Fibroblast of skin of right quadriceps (primary cell): ENCODE results near the gene DNMT3B.
A peak's percentile ranks its signal among the peaks of the same experiment; 100 is the strongest.
"Not testable (repeated sequence)": the region's sequence is repeated elsewhere in the genome, so short reads cannot be mapped to it uniquely, and the experiment has no call there.

Experiments
- DNase-seq: peaks from one replicate; pipeline ENCODE4 v3.0.0-alpha.2; 2013

DNMT3B gene

DNA sequence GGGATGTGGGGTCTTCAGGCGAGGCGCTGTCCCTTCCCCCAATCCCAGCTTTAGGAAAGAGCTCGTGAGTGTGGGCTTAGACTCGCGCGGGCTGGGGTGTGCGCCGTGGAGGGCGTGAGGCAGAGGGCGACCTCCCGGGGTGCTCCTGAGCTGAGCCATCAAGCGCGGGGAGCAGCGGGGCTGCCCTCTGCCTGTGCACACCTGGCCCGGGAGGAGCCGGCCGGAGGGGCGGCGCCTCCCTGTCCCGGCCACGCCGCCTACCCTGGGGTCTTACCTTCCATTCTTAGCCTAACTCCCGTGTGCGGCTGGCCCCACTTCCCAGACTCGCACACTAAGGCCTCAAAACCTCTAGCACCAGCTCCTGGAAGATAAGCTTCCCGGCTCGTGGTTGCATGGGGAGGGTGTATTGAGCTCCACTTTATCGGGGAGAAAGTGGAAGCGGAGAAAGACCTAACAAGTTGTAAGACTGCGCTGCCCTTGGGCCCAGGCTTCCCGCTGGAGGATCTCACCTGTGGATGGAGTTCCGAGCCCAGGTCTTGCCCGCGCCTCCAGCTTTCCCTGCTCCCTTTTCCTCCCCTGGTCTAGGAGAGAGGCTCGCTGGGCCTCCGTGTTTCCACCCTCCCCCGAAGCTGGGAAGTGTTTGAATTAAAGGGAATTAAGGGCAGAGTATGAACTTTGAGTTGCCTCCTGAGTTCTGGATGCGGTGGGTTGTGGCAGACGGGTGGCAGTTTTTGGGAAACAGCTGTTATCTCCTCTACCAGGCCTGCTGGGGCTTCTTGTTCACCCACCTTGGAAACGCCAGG is 1.2 kb downstream of the DNMT3B start:
- DNase-seq: no peak

DNA sequence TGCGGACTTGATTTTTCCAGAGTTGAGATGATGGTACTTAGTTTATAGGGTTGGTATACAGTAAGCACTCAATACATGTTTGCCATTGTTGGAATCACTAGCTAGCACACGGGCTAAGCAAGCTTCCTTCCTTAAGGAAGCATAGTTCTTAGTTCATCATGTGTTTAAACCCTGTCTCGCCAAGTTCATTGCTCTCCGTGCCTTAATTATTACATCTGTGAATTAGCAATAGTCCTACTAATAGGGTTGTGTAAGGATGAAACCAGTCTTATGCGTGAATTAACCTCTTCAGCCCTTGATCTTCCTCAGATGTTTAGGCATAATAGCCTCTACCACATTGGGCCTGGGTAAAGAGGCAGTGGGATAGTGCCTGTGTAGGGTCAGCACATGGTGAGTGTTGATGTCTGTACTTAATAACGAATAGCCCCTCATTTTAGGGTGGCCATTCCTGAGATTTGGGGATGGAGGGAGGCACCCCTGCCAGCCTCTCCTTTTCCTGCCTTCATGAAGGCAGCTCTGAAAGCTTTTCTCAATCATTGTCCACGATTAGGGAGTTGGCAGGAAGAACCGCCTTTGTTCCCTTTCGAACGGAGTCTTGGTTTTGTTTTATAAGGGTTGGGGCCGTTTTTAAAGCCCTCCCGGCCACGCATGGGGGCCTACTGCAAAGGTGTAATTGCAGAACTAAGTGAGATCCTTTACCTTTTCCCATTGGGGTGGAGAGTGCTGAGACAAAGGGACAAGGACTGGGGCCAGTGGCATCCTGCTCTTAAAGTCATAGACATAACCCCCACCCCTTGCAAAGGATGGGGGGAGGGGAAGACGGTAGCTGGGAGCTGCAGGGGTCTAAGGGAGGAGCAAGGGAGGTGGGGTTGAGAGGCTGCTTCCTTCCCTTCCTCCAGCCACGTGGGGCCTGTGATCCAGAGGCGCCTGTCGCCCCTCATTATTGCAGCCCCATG is 2.1 kb downstream of the DNMT3B start:
- no peak for DNase-seq

DNA sequence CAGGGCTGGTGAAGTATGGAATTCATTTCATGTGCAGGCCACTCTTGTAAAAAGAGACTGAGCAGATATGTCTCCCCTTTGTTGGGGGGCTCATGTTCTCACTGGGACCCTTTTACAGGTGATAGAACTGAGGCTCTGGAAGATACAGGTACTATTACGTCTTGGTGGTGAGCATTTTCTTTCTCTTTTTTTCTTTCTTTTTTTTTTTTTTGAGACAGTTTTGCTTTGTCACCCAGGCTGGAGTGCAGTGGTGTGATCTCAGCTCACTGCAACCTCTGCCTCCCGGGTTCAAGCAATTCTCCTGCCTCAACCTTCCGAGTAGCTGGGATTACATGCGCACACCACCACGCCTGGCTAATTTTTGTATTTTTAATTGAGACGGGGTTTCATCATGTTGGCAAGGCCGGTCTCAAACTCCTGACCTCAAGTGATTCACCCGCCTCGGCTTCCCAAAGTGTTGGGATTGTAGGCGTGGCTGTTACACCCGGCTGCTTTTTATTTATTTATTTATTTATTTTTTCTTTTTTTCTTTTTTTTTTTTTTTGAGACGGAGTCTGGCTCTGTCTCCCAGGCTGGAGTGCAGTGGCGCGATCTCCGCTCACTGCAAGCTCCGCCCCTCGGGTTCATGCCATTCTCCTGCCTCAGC is 3.2 kb downstream of the DNMT3B start:
- not testable (repeated sequence) for DNase-seq

DNA sequence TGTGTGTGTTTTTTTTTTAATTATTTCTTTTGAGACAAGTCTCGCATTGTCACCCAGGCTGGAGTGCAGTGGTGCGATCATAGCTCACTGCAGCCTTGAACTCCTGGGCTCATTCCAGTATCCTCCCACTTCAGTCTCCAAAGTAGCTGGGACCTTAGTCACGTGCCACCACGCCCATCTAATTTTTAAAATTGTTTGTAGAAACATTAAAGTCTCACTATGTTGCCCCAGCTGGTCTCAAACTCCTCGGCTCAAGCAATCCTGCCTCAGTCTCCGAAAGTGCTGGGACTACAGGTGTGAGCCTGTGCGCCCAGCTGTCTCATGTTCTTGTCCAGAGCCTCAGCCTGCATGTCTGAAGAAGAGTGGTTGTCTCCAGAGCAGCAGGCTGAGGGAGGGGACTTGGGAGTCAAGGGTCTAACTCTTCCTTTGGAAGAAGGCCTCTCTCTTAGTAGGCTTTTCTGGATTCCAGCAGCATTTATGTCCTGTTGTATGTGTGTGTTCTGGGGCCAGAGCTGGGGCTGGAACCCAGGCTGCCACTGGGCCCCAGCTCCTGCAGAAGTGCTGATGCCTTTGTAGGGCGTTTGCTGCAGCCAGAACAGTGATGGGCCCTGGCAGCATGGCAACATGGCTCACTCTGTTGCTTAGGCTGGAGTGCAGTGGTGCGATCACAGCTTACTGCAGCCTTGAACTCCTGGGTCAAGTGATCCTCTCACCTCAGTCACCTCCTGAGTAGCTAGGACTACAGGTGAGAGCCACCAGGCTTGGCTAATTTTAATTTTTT is 5.4 kb downstream of the DNMT3B start:
- DNase-seq: no peak

DNA sequence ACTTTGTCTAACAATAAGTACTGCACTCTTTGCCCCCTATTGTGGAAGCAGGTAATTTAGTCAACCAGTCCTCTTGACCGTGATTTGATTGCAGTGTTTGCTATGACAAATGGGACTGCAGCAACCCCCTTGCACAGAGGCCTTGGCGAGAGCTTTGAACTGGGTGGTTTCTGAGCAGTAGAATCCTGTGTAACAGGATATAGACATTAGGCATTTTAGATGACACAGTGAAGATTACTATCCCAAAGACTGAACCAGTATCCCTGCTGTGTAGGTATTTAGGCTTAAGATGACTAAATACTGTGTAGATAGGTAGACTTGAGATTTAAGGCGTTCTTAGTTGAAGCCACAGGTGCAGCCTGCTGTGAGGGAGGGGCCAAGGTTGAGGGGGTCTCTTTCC is 9.9 kb downstream of the DNMT3B start:
- DNase-seq: no peak

DNA sequence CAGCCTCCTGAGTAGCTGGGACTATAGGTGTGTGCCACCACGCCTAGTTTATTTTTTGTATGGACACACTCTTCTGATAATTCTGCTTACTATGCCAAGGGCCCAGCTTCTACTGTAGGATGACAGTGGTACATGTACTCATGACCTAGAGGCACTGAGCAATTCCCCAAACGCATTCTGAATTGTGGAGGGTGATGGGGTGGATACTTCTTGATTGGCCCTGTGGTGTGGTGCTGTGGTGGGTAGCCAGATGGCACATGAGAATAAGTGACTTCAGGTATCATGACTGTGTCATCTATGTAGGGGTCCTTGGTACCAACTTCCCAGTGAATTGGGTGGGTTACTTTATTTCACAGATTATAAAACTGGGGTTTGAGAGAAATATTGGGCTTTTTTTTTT is 11.0 kb downstream of the DNMT3B start:
- DNase-seq: no peak

DNA sequence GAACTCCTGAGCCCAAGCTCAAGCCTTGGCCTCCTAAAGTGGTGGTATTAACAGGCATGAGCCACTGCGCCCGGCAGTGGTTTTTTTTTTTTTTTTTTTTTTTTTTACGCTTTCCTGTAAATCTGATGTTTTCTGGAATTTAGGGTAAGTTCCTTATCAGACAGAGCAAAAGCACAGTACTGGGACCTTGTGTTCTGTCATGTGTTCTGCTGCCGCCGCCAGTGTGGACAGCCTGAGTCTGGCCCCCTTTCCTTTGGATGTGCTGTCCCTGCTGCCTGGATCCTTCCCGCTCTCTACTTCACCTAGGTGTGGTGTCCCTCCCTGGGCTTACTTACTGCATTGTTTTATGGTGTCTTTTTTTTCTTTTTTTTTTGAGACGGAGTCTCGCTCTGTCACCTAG is 11.7 kb downstream of the DNMT3B start:
- no peak for DNase-seq

DNA sequence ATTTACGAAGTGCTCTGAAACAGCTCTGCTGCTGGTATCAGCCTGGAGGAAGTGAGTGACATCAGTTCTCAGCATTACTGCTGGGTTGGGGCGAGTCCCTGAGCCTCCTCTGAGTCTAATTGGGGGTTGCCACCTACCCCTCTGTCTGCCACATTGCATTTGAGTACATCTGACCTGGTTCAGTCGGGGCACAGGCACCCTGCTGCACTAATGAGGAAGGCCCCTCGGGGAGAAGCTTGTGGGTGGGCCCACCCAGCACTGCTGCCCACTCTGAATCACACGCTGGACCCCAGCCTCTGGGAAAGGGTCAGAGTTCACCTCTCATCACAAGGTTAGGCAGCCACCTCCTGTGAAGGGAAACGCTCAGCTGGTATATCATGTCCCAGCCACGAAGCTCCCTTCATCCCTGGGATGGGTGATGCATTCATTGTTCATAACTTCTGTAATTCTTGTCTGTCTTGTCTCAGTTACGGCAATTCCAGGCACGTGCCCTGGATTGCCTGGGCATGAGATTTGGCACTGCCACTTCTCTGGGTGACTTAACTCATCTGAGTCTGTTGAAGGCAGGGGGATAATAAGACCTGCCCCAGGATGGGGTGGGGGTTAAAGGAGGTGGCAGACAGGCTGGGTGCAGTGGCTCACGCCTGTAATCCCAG is 13.3 kb downstream of the DNMT3B start:
- no peak for DNase-seq

DNA sequence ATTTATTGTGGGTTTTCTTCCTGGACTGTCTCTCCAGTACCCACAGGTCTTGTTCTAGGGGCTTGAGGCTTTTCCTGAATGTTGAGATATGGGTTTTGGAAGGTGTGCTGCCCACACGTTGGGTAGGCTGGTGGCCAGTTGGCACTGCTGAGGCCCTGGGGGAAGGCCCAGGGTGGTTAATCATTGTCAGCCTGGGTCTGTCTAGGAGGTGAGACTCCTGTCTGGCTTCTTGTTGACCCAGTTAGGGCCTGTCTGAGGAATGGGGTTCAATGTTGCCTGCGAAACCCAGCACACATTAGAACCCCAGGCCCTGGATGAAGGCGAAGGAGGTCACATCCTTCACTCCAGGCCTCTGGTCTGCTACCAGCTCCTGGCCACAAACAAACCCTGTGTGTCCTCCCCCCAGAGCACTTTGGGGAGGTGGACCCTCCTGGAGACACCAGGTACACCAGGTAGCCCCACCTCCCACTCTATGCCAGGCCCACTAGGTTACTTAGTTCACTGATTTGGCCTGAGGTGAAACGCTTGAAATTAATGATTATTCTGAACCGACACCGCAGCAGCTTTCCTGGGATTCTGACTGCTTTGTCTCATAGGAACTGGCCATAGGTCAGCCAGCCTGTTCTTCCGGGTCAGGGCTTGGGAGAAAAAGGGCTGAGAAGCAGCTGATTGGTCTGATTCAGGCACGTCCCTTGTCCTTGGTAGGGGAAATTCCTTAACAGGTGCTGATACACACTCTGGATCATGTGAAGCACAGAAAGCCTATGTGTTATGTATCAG is 15.2 kb downstream of the DNMT3B start:
- no peak for DNase-seq

DNA sequence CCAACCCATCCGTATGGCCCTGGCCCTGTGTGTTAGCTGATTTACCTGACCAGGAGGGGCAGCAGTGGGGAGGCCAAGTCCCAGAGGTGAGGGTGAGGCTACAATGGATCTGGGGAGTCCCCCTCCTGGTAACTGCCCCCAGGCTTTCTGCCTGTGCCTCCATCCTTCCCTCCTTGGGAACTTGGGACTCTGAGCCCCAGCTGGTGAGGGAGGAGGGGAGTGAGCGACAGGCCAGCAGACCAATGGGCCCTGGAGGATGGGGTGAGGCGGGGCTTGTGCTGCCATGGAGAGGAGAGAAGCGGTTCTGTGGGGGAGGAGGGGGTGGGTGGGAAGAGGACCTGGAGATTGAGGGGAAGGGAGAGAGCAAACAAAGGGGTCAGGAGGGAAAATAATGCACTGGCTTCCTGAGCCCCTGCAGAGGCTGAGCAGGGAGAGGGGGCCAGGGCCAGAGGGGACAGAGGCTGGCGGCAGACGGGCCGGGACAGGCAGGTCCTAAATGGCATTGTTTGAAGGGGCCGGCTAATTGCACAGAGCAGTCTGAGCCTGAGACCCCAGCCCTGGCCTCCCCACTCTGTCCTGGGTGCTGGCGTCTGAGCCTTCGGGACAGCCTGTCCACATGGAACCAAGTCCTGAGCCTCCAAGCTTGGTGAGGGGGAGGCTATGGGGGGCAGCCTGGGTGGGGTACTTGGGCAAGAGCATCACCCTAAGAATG is 17.5 kb downstream of the DNMT3B start:
- no peak for DNase-seq

DNA sequence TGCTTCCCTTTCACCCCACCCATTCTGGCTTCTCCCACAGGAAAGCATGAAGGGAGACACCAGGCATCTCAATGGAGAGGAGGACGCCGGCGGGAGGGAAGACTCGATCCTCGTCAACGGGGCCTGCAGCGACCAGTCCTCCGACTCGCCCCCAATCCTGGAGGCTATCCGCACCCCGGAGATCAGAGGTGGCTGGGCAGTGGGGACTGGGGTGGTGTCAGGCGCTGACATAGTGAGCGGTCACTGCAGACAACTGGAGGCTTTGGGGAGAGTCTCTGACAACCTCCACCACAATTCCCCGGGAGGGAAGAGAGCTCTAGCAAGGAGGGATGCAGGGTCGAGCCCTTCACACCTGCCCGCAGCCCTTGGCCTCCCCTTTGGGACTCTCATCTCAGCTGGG is 18.1 kb downstream of the DNMT3B start:
- DNase-seq: no peak

DNA sequence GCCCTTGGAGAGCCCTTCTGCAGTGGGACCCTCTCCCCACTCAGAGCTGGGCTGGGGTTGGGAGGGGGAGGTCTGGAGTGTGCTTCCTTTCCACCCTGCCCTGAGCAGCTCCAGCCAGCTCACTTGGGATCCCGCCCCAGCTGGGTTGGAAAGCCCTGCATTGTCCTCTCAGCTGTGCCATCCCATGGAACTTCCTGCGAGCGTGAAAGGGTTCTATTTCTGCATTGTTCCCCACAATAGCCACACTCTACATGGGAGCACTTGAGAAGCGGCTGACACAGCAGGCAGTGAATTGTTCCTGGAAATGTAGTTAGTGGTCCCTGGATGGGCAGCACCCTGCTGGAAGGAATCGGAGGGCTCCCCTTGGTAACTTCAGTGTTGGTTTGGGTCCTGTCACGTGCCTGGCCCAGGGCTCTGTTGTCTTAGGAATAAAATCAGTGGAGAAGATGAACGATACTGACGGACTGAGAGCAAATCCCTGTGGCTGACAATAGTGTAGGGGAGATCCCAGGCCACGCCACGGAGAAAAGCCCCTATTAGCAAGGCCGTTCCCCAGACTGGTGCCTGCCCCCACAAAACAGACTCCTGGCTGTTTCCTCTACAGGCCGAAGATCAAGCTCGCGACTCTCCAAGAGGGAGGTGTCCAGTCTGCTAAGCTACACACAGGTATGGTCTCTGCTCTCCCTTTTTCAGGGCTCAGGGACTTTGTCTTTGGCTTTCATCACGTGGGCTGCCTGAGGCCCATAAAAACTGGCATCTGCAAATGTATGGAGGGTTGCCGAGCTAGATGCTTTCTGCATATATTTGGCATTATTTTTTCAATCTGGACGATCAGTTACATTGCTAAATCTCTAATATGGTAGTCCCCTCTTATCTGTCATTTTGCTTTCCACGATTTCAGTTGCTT is 18.8 kb downstream of the DNMT3B start:
- DNase-seq: no peak

DNA sequence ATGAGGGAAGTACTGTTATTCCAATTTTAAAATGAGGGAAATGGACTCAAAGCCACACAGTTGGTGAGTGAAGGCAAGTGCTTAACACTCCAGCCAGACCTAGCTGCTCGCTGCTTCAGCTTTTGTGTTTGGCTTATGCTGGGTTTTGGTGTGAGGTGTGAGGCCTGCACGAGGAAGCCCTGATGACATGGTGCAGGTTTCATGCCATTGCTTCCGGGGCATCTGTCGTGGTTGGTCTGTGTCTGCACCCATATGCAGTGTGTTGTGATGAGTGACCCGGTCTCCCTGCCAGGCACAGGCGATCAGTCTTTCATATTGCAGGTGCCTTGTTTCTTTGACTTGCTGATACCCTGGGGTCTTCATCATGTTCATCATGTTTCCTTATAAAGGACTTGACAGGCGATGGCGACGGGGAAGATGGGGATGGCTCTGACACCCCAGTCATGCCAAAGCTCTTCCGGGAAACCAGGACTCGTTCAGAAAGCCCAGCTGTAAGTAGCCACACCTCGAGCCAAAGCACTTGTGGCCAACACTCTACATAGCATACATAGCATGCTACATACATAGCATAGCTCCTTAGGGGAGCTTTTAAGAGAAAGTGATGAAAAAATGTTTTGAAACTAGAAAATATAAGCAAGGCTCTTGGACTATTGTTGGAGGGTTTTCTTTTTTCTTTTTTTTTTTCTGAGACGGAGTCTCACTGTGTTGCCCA is 22.3 kb downstream of the DNMT3B start:
- no peak for DNase-seq

DNA sequence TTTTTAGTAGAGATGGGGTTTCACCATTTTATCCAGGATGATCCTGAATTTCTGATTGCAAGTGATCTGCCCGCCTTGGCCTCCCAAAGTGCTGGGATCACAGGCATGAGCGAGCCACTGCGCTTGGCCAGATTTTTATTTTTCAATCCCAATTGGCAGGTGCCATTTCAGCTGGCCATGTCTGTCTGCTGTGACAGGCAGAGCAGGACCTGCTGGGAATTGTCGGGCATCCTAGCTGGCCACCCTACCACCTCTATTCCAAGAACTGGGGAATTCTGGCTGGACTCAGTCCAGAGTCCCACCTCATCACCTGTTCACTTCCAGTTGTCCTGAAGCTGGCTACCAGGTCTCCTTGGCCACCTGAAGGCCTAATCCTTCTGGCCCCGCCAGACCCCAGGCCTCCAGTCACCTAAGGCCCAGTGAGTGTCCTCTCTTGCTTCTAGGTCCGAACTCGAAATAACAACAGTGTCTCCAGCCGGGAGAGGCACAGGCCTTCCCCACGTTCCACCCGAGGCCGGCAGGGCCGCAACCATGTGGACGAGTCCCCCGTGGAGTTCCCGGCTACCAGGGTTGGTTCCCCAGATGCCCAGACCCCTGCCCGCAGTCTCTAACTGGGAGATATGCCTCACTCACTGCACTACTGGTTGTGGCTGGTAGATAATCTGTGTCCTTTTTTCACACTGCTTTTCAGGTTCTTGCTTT is 24.0 kb downstream of the DNMT3B start:
- DNase-seq: no peak

DNA sequence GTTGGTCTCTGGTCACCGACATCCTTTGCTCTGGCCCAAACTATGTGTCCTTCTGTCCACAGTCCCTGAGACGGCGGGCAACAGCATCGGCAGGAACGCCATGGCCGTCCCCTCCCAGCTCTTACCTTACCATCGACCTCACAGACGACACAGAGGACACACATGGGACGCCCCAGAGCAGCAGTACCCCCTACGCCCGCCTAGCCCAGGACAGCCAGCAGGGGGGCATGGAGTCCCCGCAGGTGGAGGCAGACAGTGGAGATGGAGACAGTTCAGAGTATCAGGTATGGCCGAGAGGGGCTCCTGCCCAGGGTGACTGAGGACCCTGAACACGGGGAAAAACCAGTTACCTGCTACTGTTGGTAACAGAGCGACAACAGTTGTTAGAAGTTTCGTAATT is 25.0 kb downstream of the DNMT3B start:
- no peak for DNase-seq

DNA sequence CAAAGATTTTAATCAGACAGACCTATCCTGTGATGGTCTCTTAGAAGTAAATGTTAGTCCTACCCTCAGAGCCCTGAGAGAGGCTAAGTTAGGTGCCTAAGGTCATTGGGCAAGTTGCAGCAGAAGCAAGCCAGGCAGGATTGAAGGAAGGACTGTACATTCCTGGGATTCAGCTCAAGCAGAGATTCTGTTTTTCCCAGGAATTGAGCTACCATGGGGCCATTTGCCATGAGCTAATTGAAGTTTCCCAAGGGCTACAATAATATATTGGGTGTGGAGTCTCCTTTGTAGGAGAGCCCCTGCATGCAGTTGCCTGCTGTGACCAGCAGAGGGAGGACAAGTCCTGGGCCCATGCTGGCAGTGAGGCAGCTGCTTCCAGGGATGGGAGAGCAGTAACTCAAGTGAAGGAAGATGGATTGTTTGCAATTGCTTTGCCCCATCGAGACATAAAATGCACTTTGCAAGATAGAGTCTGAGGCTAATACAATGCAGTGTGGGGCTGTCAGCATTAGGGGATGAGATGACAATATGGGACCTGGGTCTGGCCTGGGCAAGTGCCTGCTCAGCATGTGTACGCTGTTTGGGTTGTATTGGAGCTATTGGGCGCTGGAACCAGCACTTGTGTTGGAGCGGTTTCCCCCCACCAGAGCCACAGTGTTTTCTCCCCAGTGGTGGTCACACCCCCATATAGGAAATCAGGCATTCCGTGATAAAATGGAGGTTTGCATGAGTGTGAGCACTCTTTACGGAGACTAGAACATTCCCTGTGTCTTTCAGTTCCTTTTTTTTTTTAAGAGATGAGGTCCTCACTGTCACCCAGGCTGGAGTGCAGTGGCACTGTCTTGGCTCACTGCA is 27.9 kb downstream of the DNMT3B start:
- DNase-seq: peak; percentile 53

DNA sequence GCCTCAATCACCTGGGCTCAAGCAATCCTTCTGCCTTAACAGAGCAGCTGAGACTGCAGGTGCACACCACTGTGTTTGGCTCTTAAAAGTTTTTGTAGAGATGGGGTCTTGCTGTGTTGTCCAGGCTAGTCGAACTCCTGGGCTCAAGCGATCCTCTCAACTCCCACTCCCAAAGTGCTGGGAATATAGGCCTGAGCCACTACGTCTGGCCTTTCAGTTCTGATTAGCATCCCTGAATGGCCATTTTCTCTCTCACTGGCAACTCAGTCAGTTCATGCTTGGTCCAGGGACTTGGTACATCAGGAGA is 28.5 kb downstream of the DNMT3B start:
- no peak for DNase-seq
